GM10248 (cell line): ENCODE data around the gene MED25.

Source experiments
- CTCF ChIA-PET: fragments of 300-600 bp; sonication (Branson Sonifier 250); formaldehyde crosslinking; extraction: SDS; loops from one replicate; lab custom pipeline; 2021; ENCODE audit warnings: antibody characterized with exemption; lab: Yijun Ruan, JAX
- POLR2A ChIA-PET: fragments of 350-650 bp; sonication (Branson Sonifier 250); formaldehyde crosslinking; extraction: SDS; loops from one replicate; lab custom pipeline; 2020; ENCODE audit warnings: antibody characterized with exemption; lab: Yijun Ruan, JAX
- DNase-seq: peaks from one replicate; pipeline ENCODE4 v3.0.0; 2012; ENCODE audit errors: extremely low spot score
- TF ChIP-seq, protein P1 (sequence below): IDR thresholded peaks from 2 replicates; pipeline ENCODE4 v1.5.1; 2012; ENCODE audit warnings: mild to moderate bottlenecking, low read depth; ENCODE audit errors: extremely low read depth, missing control alignments, control extremely low read depth

MED25 gene

DNA sequence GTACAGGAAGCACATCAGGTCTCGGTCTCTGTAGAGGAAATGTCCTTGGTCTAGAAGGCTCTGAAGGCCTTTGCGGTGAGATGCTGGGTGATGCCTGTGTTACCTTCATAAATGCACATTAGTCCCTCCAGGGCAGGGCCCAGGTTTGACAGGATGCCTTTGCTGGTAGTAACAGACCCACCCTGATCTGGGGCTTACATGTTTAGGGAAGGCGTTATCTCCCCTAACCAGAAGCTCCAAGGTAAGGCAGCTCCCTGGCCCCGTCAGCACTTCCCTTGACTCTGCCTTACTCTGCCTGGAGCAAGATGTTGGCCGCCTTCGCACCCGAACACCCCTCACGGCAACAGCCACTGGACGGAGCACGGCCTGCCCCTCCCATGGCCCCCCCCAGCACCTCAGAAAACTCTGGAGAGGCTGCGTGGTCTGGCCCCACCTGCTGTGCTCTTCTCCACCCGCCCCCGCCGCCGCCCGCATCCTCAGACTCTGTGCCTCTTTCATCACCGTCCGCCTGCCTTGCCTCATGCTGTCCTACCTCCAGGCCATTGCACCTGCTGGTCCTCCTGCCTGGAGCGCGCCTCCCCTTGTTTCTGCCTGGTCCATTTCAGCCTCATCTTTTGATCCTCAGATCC is 42.2 kb upstream of the MED25 start:
- POLR2A ChIA-PET: no interaction called here
- DNase-seq: no peak
- TF ChIP-seq, protein P1, sequence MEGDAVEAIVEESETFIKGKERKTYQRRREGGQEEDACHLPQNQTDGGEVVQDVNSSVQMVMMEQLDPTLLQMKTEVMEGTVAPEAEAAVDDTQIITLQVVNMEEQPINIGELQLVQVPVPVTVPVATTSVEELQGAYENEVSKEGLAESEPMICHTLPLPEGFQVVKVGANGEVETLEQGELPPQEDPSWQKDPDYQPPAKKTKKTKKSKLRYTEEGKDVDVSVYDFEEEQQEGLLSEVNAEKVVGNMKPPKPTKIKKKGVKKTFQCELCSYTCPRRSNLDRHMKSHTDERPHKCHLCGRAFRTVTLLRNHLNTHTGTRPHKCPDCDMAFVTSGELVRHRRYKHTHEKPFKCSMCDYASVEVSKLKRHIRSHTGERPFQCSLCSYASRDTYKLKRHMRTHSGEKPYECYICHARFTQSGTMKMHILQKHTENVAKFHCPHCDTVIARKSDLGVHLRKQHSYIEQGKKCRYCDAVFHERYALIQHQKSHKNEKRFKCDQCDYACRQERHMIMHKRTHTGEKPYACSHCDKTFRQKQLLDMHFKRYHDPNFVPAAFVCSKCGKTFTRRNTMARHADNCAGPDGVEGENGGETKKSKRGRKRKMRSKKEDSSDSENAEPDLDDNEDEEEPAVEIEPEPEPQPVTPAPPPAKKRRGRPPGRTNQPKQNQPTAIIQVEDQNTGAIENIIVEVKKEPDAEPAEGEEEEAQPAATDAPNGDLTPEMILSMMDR: no peak
- CTCF ChIA-PET: no interaction called here

DNA sequence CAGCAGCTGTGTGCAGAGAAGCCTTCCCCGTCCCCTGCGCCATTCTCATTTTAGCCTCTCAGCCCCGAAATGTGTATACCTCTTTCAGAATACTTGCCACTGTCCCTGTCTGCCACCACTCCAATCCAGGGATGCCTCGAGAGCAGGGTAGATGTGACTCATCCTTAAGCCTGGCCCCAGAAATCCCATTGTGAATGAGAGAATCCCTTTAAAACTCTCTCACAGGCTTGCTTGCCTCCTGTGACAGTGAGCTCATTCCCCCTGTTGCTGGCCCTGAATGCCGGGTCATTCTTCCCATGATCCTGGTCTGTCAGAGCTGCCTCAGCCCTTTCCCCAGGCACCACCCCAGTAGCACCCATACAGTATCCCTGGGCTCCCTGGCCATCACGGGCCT is 41.7 kb upstream of the MED25 start:
- no peak for DNase-seq
- ChIA-PET POLR2A (no interaction called here), CTCF (no interaction called here)
- TF ChIP-seq, protein P1: no peak

DNA sequence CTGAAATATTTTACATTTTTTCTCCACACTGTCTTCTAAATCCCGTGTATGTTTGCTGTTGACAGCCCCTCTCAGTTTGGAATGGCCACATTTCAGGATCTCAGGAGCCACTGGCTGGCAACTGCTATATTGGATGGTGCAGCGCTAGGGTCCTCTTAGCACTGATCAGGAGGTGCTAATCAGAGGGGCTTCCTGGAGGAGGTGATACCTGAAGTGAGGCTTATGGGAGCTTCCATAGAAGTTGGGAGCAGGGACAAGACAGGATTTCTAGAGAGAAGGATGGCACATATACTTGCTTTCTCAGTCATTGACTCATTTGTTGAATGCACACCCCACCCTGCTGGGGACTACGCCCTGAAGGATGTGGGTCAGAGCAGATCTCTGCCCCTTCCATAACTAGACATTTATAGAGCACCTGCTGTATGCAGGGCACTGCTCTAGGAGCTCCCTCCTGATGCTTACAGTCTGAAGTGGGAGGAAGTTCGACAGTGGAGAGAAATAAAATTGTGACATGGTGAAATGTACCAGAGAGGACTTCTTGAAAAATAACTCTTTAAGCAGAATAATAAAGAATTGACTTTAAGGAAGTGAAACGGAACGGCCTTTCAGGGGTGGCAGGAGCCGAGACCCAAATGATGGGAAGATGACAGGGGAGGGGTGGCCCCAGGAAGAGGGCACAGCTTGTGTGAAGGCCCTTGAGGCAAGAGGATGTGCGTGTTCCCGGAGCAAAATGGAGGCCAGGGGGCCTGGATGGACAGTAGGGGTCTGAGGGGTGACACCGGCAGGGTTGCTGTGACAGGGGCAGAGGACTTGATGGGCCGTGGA is 38.1 kb upstream of the MED25 start:
- CTCF ChIA-PET: no interaction called here
- TF ChIP-seq, protein P1: no peak
- POLR2A ChIA-PET: interaction anchor here (1.0 kb wide), 1 partner anchor 199 kb away, joined by 3 read pairs; the partner anchor contains the start of gene NOSIP
- DNase-seq: no peak

DNA sequence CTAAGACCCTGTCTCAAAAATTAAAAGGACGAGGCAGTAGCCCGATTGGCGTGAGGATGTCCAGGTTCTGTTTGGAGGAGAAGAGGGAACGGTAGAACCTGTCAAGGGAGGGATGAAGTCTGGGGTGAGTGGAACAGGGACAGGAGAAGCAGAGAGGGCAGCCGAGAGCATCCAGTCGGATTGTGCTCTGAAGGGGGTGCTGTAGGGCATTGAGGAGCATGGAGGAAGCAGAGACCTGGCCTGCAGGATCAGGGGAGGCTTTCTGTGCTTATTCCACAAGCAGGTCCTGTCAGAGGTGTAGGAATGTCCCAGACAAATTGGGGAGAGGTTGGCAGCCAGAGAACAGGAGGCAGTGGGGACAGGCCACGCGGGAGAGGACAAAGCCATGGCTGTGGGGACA is 37.2 kb upstream of the MED25 start:
- POLR2A ChIA-PET: no interaction called here
- CTCF ChIA-PET: no interaction called here
- TF ChIP-seq, protein P1: no peak
- DNase-seq: no peak

DNA sequence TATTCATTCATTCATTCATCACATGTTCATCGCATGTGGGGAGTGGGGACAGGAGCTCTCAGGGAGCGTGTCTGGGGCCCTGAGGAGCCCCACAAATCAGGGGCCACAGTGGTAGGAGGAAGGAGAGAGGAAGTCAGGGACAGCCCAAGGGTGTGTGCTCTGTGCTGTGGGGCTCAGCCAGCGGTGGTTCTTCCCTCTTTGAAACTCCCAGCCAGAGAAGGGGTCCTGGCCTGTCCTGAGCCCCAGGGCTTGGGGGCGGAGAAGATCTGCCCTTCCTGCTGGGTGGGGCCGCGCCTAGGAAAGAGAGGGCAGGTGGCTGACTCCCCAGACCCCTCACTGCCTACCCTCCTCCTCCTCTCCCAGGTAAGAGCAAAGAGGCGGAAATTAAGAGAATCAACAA is 36.7 kb upstream of the MED25 start:
- DNase-seq: no peak
- TF ChIP-seq, protein P1: no peak
- ChIA-PET CTCF (no interaction called here), POLR2A (no interaction called here)

DNA sequence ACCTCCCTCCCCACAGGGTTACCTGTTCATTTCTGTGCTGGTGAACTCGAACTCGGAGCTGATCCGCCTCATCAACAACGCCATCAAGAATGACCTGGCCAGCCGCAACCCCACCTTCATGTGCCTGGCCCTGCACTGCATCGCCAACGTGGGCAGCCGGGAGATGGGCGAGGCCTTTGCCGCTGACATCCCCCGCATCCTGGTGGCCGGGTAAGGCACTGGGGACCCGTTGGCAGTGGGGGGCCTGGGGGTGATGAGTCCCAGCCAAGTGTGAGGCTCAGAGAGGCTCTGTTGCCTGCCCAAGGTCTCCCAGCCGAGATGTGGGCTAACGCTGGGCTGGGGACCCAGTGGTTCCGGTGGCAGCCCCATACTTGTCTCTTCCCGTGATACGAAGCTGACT is 35.6 kb upstream of the MED25 start:
- ChIA-PET POLR2A (no interaction called here), CTCF (interaction anchor here (1.6 kb wide), 1 partner anchor 16 kb away, joined by 4 read pairs; the partner anchor contains the start of gene AP2A1)
- no peak for DNase-seq
- TF ChIP-seq, protein P1: no peak
